SHP77 (cell line): ENCODE results near the gene STK32B.
"Not testable (repeated sequence)": the region's sequence is repeated elsewhere in the genome, so short reads cannot be mapped to it uniquely, and the experiment has no call there.

Source experiments
- DNase-seq, 2 experiments: peaks; one replicate each; lab custom pipeline; 2025; lab: John Stamatoyannopoulos, UW

The STK32B gene

GRCh38 chr4:5260121-5260520 lies 208.8 kb downstream of the STK32B start:
- no peak for DNase-seq

GRCh38 chr4:5261866-5262265 lies 210.6 kb downstream of the STK32B start:
- no peak for DNase-seq

GRCh38 chr4:5266991-5267390 lies 215.7 kb downstream of the STK32B start:
- DNase-seq = no peak

- DNase-seq = no peak
Measured at GRCh38 chr4:5267408-5267807, 216.1 kb downstream of the STK32B start.

GRCh38 chr4:5276475-5277075 lies 225.3 kb downstream of the STK32B start:
- DNase-seq = no peak

GRCh38 chr4:5277079-5277478 lies 225.8 kb downstream of the STK32B start:
- DNase-seq = no peak

- no peak for DNase-seq
Measured at GRCh38 chr4:5278213-5278612, 226.9 kb downstream of the STK32B start.

- not testable (repeated sequence) for DNase-seq
Measured at GRCh38 chr4:5280069-5280468, 228.8 kb downstream of the STK32B start.

- DNase-seq = no peak
Measured at GRCh38 chr4:5280828-5281227, 229.5 kb downstream of the STK32B start.

- no peak for DNase-seq
Measured at GRCh38 chr4:5283837-5284236, 232.6 kb downstream of the STK32B start.

GRCh38 chr4:5284517-5284916 lies 233.2 kb downstream of the STK32B start:
- DNase-seq = no peak

- DNase-seq = no peak
Measured at GRCh38 chr4:5292101-5292500, 240.8 kb downstream of the STK32B start.

- not testable (repeated sequence) for DNase-seq
Measured at GRCh38 chr4:5298000-5298787, 246.9 kb downstream of the STK32B start.

- no peak for DNase-seq
Measured at GRCh38 chr4:5300283-5300682, 249.0 kb downstream of the STK32B start.

- no peak for DNase-seq
Measured at GRCh38 chr4:5307928-5308327, 256.6 kb downstream of the STK32B start.

- no peak for DNase-seq
Measured at GRCh38 chr4:5322321-5322720, 271.0 kb downstream of the STK32B start.

GRCh38 chr4:5330339-5330989 lies 279.2 kb downstream of the STK32B start:
- no peak for DNase-seq

GRCh38 chr4:5337731-5338130 lies 286.5 kb downstream of the STK32B start:
- DNase-seq = no peak

- DNase-seq = no peak
Measured at GRCh38 chr4:5338531-5338930, 287.3 kb downstream of the STK32B start.

GRCh38 chr4:5340991-5341451 lies 289.7 kb downstream of the STK32B start:
- DNase-seq = no peak

GRCh38 chr4:5341526-5341925 lies 290.2 kb downstream of the STK32B start:
- no peak for DNase-seq

- no peak for DNase-seq
Measured at GRCh38 chr4:5355846-5356245, 304.6 kb downstream of the STK32B start.

- DNase-seq = no peak
Measured at GRCh38 chr4:5357870-5358269, 306.6 kb downstream of the STK32B start.
